Amygdala (tissue), 56 donors: ENCODE results near the gene EPHB4.
"Not testable (repeated sequence)": the region's sequence is repeated elsewhere in the genome, so short reads cannot be mapped to it uniquely, and the experiment has no call there.

Experiments used
- DNase-seq, 56 donors: peaks; one replicate each; lab custom pipeline; 2025; lab: John Stamatoyannopoulos, UW

The EPHB4 gene

GRCh38 chr7:100854899-100855298 lies 27.6 kb upstream of the EPHB4 start:
- not testable (repeated sequence) for DNase-seq

DNA sequence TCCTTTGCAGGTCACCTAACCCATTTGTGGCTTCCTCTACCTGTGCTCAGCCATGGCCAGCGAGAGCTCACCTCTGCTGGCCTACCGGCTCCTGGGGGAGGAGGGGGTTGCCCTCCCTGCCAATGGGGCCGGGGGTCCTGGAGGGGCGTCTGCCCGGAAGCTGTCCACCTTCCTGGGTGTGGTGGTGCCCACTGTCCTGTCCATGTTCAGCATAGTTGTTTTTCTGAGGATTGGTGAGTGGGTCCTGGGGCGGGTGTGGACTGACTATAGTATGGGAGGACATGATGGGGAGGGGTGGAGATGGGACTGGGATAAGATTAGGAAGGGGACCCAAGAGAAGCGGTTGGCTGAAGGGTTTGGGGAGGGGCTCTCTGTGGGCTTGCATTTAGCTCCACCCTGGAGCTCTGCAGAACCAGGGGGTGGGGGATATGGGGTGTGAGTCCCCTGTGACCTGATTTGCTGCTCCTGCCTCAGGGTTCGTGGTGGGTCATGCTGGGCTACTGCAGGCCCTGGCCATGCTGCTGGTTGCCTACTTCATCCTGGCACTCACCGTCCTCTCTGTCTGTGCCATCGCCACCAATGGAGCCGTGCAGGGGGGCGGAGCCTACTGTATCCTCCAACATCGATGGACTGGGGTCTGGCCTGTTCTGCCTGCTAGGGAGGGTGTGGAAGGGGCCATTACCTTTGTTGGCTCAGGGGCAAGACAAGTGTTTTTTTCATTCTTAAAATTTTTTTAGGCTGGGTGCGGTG lies 27.0 kb upstream of the EPHB4 start:
- DNase-seq, result no peak

DNA sequence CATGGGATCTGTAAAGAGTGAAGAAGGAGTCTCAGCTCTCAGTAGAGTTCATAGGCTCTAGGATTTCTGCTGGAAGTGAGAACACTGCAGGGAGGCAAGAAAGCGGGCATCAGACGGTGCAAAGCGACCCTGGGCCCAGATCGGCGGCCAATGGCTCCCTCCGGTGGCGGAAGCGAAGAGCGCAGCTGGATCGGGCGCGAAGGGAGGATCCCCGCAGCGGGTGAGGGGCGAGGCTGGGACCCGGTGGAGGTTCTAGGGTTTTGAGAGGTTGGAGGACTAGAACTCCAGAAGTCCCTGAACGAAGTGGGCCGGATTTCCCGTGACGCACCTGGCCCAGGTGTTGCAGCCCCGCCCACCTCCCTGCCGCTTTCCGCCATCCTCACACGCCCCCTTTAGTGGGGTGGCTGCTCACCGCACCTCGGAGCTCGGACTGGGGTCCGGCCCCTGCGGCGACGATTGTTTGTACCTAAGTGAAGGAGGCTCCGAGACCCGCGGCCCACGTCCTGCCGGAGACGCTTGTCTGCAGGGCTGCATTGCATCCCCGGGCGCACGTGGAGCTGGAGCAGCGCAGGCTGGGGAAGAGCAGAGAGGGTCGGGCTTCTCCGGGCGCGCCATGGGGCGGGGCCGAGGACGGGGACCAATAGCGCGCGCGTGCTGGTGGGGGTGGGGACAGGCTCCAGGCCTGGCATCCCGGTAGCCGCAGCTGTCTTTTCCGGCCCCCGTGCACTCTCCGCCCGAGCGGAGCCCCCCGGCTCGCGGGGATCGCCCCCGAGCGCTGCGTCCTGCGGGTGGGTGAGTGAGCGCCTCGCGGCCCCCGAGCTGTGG lies 24.9 kb upstream of the EPHB4 start, which contains the start of gene SLC12A9:
TSS of gene SLC12A9 (plus strand) at position 666 of the 825 bp plus-strand sequence. CDS start 1,485 bp downstream, outside the sequence.
- peak; percentile 9 to 90 (median 78) for DNase-seq

- no peak for DNase-seq
These were observed 20.0 kb upstream of the EPHB4 start for GRCh38 chr7:100847360-100847759.

GRCh38 chr7:100840470-100841100 lies 13.3 kb upstream of the EPHB4 start:
- no peak for DNase-seq

GRCh38 chr7:100839361-100839760 lies 12.0 kb upstream of the EPHB4 start:
- DNase-seq, result no peak

GRCh38 chr7:100837099-100837836 lies 9.9 kb upstream of the EPHB4 start:
- DNase-seq, result peak; percentile 43 to 94 (median 84)

DNA sequence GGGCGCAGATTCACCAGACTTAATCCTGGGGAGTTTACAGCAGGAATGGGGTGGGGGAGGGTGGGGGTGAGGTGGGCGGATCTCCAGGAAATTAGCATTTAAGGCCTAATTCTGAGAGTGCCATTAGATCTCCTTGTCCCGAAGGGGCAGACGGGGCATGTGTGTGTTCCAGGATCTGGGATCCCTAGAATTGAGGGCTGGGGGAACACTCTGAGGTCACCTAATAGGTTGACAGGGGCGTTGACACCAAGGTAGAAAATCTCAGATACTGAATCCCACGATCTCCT lies 9.4 kb upstream of the EPHB4 start:
- no peak for DNase-seq

DNA sequence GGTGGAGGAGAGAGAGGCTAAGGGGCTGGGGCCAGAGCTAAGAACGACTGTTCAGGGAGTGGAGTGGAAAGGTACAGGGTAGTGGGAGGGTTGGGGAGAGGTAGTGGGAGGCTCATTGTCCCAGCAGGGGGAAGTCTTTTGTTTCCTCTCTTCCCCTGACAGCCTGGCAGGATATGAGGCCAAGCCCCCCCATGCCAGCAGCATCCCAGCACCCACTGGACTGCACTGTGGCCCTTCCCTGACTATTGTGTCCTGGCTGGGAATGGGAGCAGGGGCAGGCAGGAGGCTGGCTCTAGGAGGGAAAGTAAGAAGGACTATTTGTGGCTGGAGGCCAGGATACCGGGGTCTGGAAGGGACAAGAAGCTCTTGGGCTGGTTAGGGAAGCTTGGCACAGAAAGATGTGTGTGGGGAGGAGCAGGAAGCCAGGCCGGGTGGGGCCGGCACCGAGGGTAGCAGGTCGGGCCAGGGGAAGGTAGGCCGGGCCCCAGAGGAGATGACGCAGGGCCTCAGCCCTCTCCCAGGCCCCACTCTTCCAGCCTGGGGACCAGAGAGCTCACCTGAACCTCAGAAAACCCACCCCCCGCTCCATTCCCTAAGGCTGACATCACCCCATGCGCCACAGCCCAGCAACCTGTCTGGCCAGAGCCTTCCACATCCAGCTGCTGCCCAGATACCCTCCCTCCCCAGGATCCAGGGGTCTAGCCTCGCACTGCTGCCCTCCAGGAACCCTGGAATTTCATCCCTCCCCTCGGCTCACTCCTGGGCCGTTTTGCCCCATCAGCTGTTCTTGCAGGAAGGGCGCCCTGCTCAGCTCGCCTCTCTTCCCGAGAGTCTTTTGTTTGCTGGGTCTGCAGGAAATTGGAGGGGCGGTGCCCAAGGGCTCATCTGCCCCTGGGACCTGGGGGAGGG lies 8.8 kb upstream of the EPHB4 start:
- no peak for DNase-seq

DNA sequence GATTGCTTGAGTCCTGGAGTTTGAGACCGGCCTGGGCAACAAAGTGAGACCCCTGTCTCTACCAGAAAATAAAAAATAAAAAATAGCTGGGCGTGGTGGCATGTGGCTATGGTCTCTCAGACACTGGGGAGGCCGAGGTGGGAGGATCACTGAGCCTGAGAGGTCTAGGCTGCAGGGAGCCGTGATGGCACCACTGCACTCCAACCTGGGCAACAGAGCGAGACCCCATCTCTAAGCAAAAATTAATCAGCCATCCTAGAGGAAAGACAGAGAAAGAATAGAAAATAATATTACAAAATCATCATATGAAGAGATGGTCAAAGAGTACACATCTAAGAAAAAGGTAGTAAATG lies 4.9 kb upstream of the EPHB4 start:
- no peak for DNase-seq

- DNase-seq, result no peak
These were observed 3.1 kb upstream of the EPHB4 start for GRCh38 chr7:100830396-100830795.

GRCh38 chr7:100829150-100829716 lies 1.9 kb upstream of the EPHB4 start:
- no peak for DNase-seq

- no peak for DNase-seq
These were observed 601 bp downstream of the EPHB4 start for GRCh38 chr7:100826514-100827329.

DNA sequence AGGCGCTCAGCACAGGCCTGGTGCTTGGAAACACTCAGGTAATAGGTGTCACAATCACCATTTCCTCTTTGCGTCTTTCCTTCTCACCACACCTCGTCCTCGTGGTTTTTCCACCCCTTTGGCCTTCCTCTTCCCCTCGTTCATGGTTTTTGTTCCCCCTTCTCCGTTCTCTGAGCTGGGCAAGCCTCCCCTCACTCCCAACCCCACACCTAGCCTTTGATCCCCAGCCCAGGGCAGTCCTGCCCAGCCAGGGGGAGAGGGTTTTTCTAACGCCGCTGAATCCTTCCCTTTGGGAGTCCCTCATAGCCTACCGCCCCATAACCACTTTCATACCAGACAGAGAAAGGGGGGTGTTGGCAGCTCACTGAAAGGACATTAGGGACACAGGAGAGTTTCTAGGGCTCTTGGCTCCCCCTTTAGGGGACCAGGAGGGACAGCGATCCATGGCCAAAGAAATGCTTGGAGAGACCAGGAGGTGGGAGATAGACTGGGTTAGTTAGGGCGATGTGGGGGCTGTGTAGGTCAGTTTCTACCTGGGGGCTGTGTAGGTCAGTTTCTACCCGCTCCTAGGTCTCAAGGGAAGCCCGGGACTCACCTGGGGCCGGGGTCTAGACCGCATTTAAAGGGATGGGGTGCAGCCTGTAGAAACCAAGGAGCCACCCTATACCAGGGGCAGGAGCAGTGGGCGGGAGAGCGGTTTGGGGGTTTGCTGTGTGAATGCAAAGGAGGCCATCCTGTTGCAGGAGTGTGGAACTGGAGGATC lies 1.4 kb downstream of the EPHB4 start:
- DNase-seq, result no peak

DNA sequence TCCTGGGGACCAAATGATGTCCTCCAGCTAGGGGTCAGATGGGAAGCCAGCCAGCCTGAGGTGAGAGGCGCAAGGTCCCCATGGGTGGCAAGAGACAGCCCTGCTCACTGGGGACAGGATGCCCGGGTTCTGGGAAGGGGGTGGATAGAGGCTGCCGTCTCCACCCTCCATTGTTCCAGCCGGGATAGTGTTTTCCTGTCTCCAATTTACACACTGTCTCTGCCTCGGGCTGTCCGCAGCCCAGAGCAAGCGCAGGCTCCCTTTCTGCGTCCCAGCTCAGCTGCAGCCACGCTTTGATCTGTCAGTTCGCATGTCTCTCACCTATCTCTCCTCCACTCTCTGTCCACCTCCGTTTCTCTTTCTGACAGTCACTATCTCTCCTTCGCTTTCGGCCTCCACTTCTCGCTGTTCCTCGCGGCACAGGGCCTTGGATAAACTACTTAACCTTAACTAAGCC lies 2.1 kb downstream of the EPHB4 start:
- no peak for DNase-seq

DNA sequence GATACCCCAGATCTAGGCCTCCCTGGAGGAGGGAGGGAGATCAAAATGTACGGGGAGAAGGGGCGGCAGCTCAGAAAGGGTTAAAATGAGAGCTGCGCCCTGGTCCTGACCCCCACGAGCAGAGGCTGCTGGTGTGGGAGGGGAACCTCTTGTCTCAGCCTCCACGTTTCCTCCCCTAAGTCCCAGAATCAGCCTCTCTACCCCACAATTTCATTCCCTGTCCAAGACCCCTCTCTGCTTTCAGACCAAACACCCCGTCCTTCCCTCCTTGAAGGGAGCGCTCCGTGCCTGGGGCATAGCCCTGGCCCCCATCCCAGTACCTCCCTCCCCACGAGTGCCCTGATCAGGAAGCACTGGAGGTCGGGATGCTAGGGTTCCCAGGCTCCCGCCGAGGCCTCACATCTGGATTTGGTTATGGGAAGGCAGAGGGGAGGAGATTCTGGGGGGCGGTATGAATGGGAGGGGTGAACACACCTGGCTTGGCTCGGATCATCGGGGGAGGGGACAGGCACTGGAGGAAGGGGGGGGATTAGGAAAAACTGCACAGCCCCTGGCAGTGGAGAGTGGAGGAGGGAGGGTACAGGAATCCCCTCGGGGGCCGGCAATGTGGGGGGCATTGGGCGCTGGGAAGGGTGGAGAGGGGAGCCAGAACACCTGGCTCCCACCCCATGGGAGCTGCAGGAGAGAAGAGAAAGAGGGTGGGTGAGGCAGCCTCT lies 2.7 kb downstream of the EPHB4 start:
- no peak for DNase-seq

GRCh38 chr7:100823534-100823933 lies 3.8 kb downstream of the EPHB4 start:
- no peak for DNase-seq
